PFSK-1 (cell line): ENCODE data around the gene MIB2.

ENCODE experiments used
- POLR2AphosphoS5 ChIP-seq: IDR thresholded peaks from 2 replicates; pipeline ENCODE4 v1.6.1; 2012; ENCODE audit warnings: low read depth, mild to moderate bottlenecking, control low read depth, low read length, moderate library complexity
- REST ChIP-seq, 2 experiments: IDR thresholded peaks; 2 replicates each; pipeline versions ENCODE4 v1.6.1 to v1.8.0; 2011 to 2012; ENCODE audit warnings: low read depth in 2 of 2, low read length in 2 of 2, control low read depth in 1 of 2, inconsistent platforms in 1 of 2, mild to moderate bottlenecking in 1 of 2, moderate library complexity in 1 of 2; ENCODE audit not compliant: insufficient read depth in 1 of 2
- TAF1 ChIP-seq: IDR thresholded peaks from 2 replicates; pipeline ENCODE4 v1.6.1; 2012; ENCODE audit warnings: low read length, control low read depth, borderline replicate concordance; ENCODE audit not compliant: insufficient read depth

DNA sequence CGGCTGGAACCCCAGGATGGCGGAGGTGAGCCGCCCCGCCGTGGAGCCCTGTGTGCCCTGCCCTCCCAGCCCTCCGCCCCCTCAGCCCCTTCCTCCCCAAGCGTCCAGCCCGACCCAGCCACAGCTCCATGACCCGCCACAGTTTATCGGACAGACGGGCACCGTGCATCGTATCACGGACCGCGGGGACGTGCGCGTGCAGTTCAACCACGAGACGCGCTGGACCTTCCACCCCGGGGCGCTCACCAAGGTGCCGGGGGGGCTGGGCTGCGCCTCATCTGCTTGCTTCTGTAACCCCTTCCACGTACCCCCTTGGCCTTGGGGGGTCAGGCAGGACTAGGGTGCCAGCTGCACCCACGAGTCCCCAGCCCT, 10.1 kb downstream of the MIB2 start:
- no peak for TF ChIP-seq TAF1
- no peak for TF ChIP-seq POLR2AphosphoS5
- no peak for TF ChIP-seq REST (IDR thresholded peaks at IDR 0.05; ENCODE audit: insufficient read depth in 1 of 2, low read depth in 2 of 2, low read length in 2 of 2)
